HG03558 (cell line): Measurements from ENCODE around the gene OR6K2.

Experiments used
- ATAC-seq: cut with Tn5 transposase; IDR thresholded peaks from one replicate; pipeline ENCODE4 v1.9.1; 2021; ENCODE audit warnings: moderate number of reproducible peaks; ENCODE audit not compliant: unreplicated experiment; ENCODE audit errors: extremely low read depth

OR6K2 gene

GRCh38 chr1:158686111-158687009, 14.1 kb downstream of the OR6K2 start, which contains the start of gene SPTA1:
SPTA1 (minus strand) TSS chr1:158686715; CDS start chr1:158686517, 198 bp downstream.
- ATAC-seq, result no peak

- ATAC-seq, result no peak
These were observed 15.4 kb downstream of the OR6K2 start for GRCh38 chr1:158685085-158685484.

GRCh38 chr1:158681606-158682005, 18.8 kb downstream of the OR6K2 start:
- ATAC-seq, result no peak

GRCh38 chr1:158679289-158679688, 21.2 kb downstream of the OR6K2 start:
- no peak for ATAC-seq

GRCh38 chr1:158675563-158676323, 24.7 kb downstream of the OR6K2 start:
- ATAC-seq, result no peak

GRCh38 chr1:158674302-158674701, 26.1 kb downstream of the OR6K2 start:
- ATAC-seq, result no peak

GRCh38 chr1:158666037-158666436, 34.4 kb downstream of the OR6K2 start:
- ATAC-seq, result no peak

GRCh38 chr1:158654571-158654970, 45.9 kb downstream of the OR6K2 start:
- no peak for ATAC-seq

- no peak for ATAC-seq
These were observed 46.4 kb downstream of the OR6K2 start for GRCh38 chr1:158654086-158654485.

GRCh38 chr1:158652721-158653334, 47.6 kb downstream of the OR6K2 start:
- no peak for ATAC-seq
